ENCODE data around the gene RAB27B. TPM values are rescaled to one million over a fixed set of nuclear protein-coding genes. Genes with fewer than 3 reads are reported as not detected.

Gene RAB27B, protein sequence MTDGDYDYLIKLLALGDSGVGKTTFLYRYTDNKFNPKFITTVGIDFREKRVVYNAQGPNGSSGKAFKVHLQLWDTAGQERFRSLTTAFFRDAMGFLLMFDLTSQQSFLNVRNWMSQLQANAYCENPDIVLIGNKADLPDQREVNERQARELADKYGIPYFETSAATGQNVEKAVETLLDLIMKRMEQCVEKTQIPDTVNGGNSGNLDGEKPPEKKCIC
- polyA plus RNA-seq, result 1 to 10 TPM; 2.0 to 7.5 (median 3.9) TPM
- long read RNA-seq, donor 1, result 0 reads
- long read RNA-seq, donor 2, result 0 reads
- long read RNA-seq, donor 3, full-length matches to known transcripts, result 2 of 2 reads
- long read RNA-seq, donor 3, partial matches to known transcripts, result 0 of 2 reads
- long read RNA-seq, donor 3, other reads (novel, unspliced or antisense), result 0 of 2 reads
- long read RNA-seq, donor 4, result 0 reads
- long read RNA-seq, donor 5, result 0 reads
- long read RNA-seq, donor 6, partial matches to known transcripts, result 60 of 60 reads
- long read RNA-seq, donor 6, other reads (novel, unspliced or antisense), result 0 of 60 reads
- long read RNA-seq, donor 7, result 0 reads
- long read RNA-seq, donor 8, result 0 reads
- long read RNA-seq, donor 9, full-length matches to known transcripts, result 1 of 1 reads
- long read RNA-seq, donor 9, partial matches to known transcripts, result 0 of 1 reads
- long read RNA-seq, donor 9, other reads (novel, unspliced or antisense), result 0 of 1 reads
- long read RNA-seq, donor 10, full-length matches to known transcripts, result 2 of 2 reads
- long read RNA-seq, donor 10, partial matches to known transcripts, result 0 of 2 reads
- long read RNA-seq, donor 10, other reads (novel, unspliced or antisense), result 0 of 2 reads

DNA sequence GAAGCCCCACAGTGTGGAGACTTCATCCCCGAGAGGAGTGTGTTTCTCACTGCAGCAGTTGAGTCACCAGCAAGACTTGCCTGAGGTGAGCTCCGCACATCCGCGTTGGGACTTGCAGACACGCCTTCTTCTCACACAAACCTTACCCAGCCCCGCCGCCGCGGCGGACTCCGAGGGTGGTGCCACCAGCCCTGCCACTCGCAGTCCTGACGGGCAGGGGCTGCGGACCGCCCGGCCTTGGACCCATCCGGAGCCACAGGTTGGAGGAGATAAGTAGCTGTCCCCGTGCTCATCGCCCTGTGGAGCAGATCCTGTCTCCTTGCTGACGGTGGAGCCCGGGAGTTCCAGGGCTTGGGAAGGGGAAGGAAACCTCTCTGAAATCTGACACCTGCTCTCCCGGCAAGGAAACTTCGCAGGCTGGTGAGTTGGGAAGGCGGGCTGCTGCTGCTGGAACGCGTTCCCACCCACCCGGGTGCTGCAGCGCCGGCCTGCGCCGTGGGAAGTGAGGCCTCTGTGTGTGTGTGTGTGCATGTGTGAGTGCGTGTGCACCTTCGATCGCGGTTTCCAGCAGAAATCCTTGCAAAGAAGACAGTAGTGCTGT lies at the start of gene RAB27B:
RAB27B (plus strand) TSS at position 197 of the 601 bp plus-strand sequence. CDS start 49,109 bp downstream, outside the sequence.
- peaks cover 0 to 4% of the 10 kb centered on the region in 2 donors for H3K9me3 ChIP-seq (ENCODE audit: control insufficient read depth in 2 of 2, insufficient read depth in 1 of 2, low read depth in 1 of 2, low read length in 1 of 2)
- H3K36me3 ChIP-seq (ENCODE audit: control insufficient read depth in 3 of 3, insufficient read depth in 2 of 3, low read depth in 1 of 3, low read length in 3 of 3), result no peaks in the 10 kb centered on the region
- H3K4me3 ChIP-seq (ENCODE audit: low read depth in 1 of 3, low read length in 3 of 3), result peak within 1 kb of the TSS; percentile 31 to 64 (median 59)
- H3K27me3 ChIP-seq (ENCODE audit: control insufficient read depth in 3 of 3, insufficient read depth in 3 of 3, low read length in 3 of 3), result no peaks in the 10 kb centered on the region
- H3K4me1 ChIP-seq (ENCODE audit: control insufficient read depth in 3 of 3, insufficient read depth in 2 of 3, low read depth in 1 of 3, low read length in 2 of 3), result peaks cover 0 to 7% (median 2%) of the 10 kb centered on the region in 3 donors
- FAIRE-seq (no peak), DNase-seq (peak; percentile 90 to 91)
- peak within 1 kb of the TSS; percentile 63 to 85 (median 77) for H3K27ac ChIP-seq (ENCODE audit: low read depth in 1 of 3, low read length in 2 of 3)
- WGBS, 3 donors, result 0 to 4% (median 1%) methylated on average over 35 of the region's 35 CpGs

DNA sequence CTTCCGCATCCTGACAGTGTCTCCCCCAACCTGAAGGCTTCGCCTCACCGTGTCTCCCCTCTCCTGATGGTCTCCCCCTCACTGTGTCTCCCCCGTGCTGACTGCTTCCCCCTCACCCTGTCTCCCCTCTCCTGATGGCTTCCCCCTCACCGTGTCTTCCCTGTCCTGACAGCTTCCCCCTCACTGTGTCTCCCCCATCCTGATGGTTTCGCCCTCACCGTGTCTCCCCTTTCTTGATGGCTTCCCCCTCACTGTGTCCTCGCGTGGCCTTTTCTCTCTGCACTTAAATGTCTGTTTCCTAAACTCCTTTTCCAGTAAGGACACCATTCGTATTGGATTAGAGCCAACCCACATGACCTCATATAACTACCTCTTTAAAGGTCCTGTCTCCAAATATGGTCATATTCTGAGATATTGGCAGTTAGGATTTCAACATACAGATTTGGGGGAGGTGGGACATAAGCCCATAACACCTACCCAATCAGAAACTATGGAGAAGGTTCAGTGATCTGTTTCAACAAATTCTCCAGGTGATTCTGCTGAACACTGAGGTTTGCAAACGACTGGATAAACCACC lies 47.9 kb upstream of the RAB27B start:
- no peak for DNase-seq
- Histone ChIP-seq H3K4me3 (ENCODE audit: low read depth in 1 of 3, low read length in 3 of 3) (no peak overlapping the region), H3K4me1 (ENCODE audit: control insufficient read depth in 3 of 3, insufficient read depth in 2 of 3, low read depth in 1 of 3, low read length in 2 of 3) (peaks cover 0 to 13% (median 0%) of the 10 kb centered on the region in 3 donors), H3K27ac (ENCODE audit: low read depth in 1 of 3, low read length in 2 of 3) (no peak overlapping the region), H3K36me3 (ENCODE audit: control insufficient read depth in 3 of 3, insufficient read depth in 2 of 3, low read depth in 1 of 3, low read length in 3 of 3) (no peaks in the 10 kb centered on the region), H3K9me3 (ENCODE audit: control insufficient read depth in 2 of 2, insufficient read depth in 1 of 2, low read depth in 1 of 2, low read length in 1 of 2) (no peaks in the 10 kb centered on the region), H3K27me3 (ENCODE audit: control insufficient read depth in 3 of 3, insufficient read depth in 3 of 3, low read length in 3 of 3) (no peaks in the 10 kb centered on the region)
- WGBS, 3 donors, result 80 to 85% (median 83%) methylated on average over 11 of the region's 11 CpGs
- FAIRE-seq, result no peak

DNA sequence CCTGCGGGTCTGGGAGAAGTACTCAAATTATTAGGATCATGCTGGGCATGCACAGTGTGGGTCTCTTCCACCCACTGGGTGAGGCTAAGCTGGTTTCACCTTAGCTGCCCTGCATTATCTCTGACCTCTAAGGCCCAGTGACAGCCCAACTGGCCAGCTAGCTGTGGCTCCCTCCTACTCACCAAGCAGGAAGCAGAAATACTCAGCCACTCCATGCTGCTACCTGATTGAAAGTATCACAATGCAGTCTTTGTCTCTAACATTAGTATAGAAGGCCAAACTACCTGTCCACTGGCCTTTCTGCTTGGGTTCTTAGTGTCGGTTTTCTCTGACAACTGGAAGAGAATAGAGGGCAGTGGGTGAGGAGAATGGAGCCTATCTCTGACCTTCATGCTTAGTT lies 47.3 kb upstream of the RAB27B start:
- WGBS, 3 donors, result 76 to 81% (median 80%) methylated on average over 2 of the region's 2 CpGs
- DNase-seq, result no peak
- FAIRE-seq, result no peak
- Histone ChIP-seq H3K4me1 (ENCODE audit: control insufficient read depth in 3 of 3, insufficient read depth in 2 of 3, low read depth in 1 of 3, low read length in 2 of 3) (peaks cover 0 to 13% (median 0%) of the 10 kb centered on the region in 3 donors), H3K4me3 (ENCODE audit: low read depth in 1 of 3, low read length in 3 of 3) (no peak overlapping the region), H3K27me3 (ENCODE audit: control insufficient read depth in 3 of 3, insufficient read depth in 3 of 3, low read length in 3 of 3) (no peaks in the 10 kb centered on the region), H3K27ac (ENCODE audit: low read depth in 1 of 3, low read length in 2 of 3) (no peak overlapping the region), H3K36me3 (ENCODE audit: control insufficient read depth in 3 of 3, insufficient read depth in 2 of 3, low read depth in 1 of 3, low read length in 3 of 3) (no peaks in the 10 kb centered on the region), H3K9me3 (ENCODE audit: control insufficient read depth in 2 of 2, insufficient read depth in 1 of 2, low read depth in 1 of 2, low read length in 1 of 2) (no peaks in the 10 kb centered on the region)

DNA sequence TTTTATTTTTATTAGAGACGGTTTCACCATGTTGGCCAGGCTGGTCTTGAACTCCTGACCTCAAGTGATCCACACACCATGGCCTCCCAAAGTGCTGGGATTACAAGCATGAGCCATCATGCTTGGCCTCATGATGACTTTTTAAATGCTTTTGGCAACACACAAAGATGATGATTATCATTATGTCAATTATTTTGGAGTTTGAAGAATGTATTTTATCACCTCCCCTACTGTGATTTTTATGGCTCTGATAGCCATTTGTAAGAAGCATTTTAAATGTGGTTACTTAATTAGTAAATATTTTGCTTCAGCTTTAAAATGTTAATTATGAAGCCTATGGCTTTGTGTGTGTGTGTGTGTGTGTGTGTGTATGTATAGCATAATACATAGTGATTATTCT lies 45.1 kb upstream of the RAB27B start:
- Histone ChIP-seq H3K36me3 (ENCODE audit: control insufficient read depth in 3 of 3, insufficient read depth in 2 of 3, low read depth in 1 of 3, low read length in 3 of 3) (no peaks in the 10 kb centered on the region), H3K4me3 (ENCODE audit: low read depth in 1 of 3, low read length in 3 of 3) (no peak overlapping the region), H3K27ac (ENCODE audit: low read depth in 1 of 3, low read length in 2 of 3) (no peak overlapping the region), H3K4me1 (ENCODE audit: control insufficient read depth in 3 of 3, insufficient read depth in 2 of 3, low read depth in 1 of 3, low read length in 2 of 3) (peaks cover 0 to 3% (median 0%) of the 10 kb centered on the region in 3 donors), H3K9me3 (ENCODE audit: control insufficient read depth in 2 of 2, insufficient read depth in 1 of 2, low read depth in 1 of 2, low read length in 1 of 2) (no peaks in the 10 kb centered on the region), H3K27me3 (ENCODE audit: control insufficient read depth in 3 of 3, insufficient read depth in 3 of 3, low read length in 3 of 3) (no peaks in the 10 kb centered on the region)
- FAIRE-seq (no peak), DNase-seq (no peak)
- WGBS, 3 donors, result 77 to 87% (median 83%) methylated on average over 1 of the region's 1 CpG

DNA sequence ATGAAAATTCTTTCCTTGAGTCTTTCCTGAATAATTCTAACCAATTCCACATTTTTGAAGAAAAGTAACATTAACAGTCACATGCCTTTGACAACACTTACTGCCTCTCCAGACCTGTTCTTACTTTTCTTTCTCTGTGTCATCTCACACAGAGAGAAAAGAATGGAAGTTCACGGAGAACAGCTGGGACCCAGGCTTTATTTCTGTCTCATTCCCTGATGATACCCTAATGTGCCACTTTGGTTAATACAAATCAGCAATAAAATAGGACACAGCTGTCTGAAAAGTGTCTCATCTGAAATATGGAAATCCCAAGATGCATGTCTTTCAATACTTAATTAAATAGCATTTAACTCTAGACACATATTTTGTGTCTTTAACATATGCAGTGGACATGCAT lies 42.1 kb upstream of the RAB27B start:
- Histone ChIP-seq H3K36me3 (ENCODE audit: control insufficient read depth in 3 of 3, insufficient read depth in 2 of 3, low read depth in 1 of 3, low read length in 3 of 3) (no peaks in the 10 kb centered on the region), H3K4me3 (ENCODE audit: low read depth in 1 of 3, low read length in 3 of 3) (no peak overlapping the region), H3K9me3 (ENCODE audit: control insufficient read depth in 2 of 2, insufficient read depth in 1 of 2, low read depth in 1 of 2, low read length in 1 of 2) (no peaks in the 10 kb centered on the region), H3K27ac (ENCODE audit: low read depth in 1 of 3, low read length in 2 of 3) (no peak overlapping the region), H3K27me3 (ENCODE audit: control insufficient read depth in 3 of 3, insufficient read depth in 3 of 3, low read length in 3 of 3) (no peaks in the 10 kb centered on the region), H3K4me1 (ENCODE audit: control insufficient read depth in 3 of 3, insufficient read depth in 2 of 3, low read depth in 1 of 3, low read length in 2 of 3) (no peaks in the 10 kb centered on the region)
- no peak for FAIRE-seq
- 89 to 100% (median 93%) methylated on average over 1 of the region's 1 CpG for WGBS, 3 donors
- no peak for DNase-seq

DNA sequence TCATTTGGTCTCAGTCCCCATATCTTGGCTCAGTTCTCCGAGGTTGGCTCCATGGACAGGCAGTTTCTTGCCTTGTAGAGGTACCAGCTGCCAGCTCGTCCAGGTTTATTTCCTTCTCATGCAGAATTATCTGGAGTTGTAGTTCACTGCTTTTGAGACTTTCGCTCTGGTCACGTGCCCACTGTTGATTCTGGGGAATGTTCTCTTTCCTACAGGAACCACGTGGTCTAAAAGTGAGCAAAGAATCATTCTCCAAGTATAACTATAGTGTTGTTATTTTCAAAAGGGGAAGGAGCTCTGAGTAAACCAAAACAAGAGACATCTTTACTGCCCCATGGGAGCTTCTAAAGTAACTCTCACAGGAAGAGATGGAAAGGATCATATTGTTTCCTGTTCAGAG lies 41.2 kb upstream of the RAB27B start:
- WGBS, 3 donors, result 50 to 56% (median 55%) methylated on average over 5 of the region's 5 CpGs
- Histone ChIP-seq H3K4me1 (ENCODE audit: control insufficient read depth in 3 of 3, insufficient read depth in 2 of 3, low read depth in 1 of 3, low read length in 2 of 3) (no peaks in the 10 kb centered on the region), H3K27me3 (ENCODE audit: control insufficient read depth in 3 of 3, insufficient read depth in 3 of 3, low read length in 3 of 3) (no peaks in the 10 kb centered on the region), H3K27ac (ENCODE audit: low read depth in 1 of 3, low read length in 2 of 3) (no peak overlapping the region), H3K9me3 (ENCODE audit: control insufficient read depth in 2 of 2, insufficient read depth in 1 of 2, low read depth in 1 of 2, low read length in 1 of 2) (no peaks in the 10 kb centered on the region), H3K36me3 (ENCODE audit: control insufficient read depth in 3 of 3, insufficient read depth in 2 of 3, low read depth in 1 of 3, low read length in 3 of 3) (no peaks in the 10 kb centered on the region), H3K4me3 (ENCODE audit: low read depth in 1 of 3, low read length in 3 of 3) (no peak overlapping the region)
- DNase-seq, result no peak
- no peak for FAIRE-seq

DNA sequence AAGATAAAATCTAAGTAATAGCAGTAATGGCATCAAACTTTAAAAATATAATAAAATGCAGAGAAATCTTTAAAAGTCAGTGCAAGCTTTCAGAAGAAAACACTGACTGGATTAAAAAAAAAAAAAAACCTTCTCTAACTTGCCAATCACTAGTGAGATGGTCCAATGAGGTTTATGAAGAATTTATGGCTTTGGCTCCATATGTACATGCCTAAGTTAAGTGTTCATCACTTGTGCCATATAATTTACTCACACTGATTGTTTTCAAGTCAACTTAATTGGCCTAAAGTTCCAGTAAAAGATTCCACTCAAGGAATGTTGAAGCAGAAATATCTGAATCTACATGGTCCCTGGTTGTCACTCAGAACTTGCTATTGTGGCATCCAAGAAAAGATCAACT lies 40.7 kb upstream of the RAB27B start:
- FAIRE-seq (no peak), DNase-seq (no peak)
- no peaks in the 10 kb centered on the region for H3K9me3 ChIP-seq (ENCODE audit: control insufficient read depth in 2 of 2, insufficient read depth in 1 of 2, low read depth in 1 of 2, low read length in 1 of 2)
- no peak overlapping the region for H3K4me3 ChIP-seq (ENCODE audit: low read depth in 1 of 3, low read length in 3 of 3)
- H3K36me3 ChIP-seq (ENCODE audit: control insufficient read depth in 3 of 3, insufficient read depth in 2 of 3, low read depth in 1 of 3, low read length in 3 of 3), result no peaks in the 10 kb centered on the region
- no peaks in the 10 kb centered on the region for H3K27me3 ChIP-seq (ENCODE audit: control insufficient read depth in 3 of 3, insufficient read depth in 3 of 3, low read length in 3 of 3)
- H3K27ac ChIP-seq (ENCODE audit: low read depth in 1 of 3, low read length in 2 of 3), result no peak overlapping the region
- H3K4me1 ChIP-seq (ENCODE audit: control insufficient read depth in 3 of 3, insufficient read depth in 2 of 3, low read depth in 1 of 3, low read length in 2 of 3), result no peaks in the 10 kb centered on the region

DNA sequence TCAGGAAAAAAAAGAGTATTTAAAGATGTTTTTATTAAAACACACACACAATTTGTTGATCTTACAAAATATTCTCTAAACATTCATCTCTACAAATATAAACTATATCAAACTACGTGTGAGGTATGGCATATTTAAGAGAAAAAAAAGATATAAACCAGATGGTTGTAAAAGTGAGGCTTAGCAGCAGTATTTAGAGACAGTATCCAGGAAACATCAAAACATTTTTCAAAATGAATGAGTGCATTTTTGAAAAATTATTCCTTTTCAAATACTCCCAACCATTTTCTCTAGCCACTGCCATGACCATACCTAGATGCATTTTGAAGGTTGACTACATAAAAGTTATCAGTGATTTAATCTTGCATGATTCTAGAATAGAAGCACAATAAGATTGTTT lies 38.2 kb upstream of the RAB27B start:
- Histone ChIP-seq H3K4me1 (ENCODE audit: control insufficient read depth in 3 of 3, insufficient read depth in 2 of 3, low read depth in 1 of 3, low read length in 2 of 3) (no peaks in the 10 kb centered on the region), H3K4me3 (ENCODE audit: low read depth in 1 of 3, low read length in 3 of 3) (no peak overlapping the region), H3K36me3 (ENCODE audit: control insufficient read depth in 3 of 3, insufficient read depth in 2 of 3, low read depth in 1 of 3, low read length in 3 of 3) (no peaks in the 10 kb centered on the region), H3K9me3 (ENCODE audit: control insufficient read depth in 2 of 2, insufficient read depth in 1 of 2, low read depth in 1 of 2, low read length in 1 of 2) (no peaks in the 10 kb centered on the region), H3K27ac (ENCODE audit: low read depth in 1 of 3, low read length in 2 of 3) (no peak overlapping the region), H3K27me3 (ENCODE audit: control insufficient read depth in 3 of 3, insufficient read depth in 3 of 3, low read length in 3 of 3) (no peaks in the 10 kb centered on the region)
- 45 to 66% (median 57%) methylated on average over 1 of the region's 1 CpG for WGBS, 3 donors
- no peak for DNase-seq
- no peak for FAIRE-seq

All from small intestine (tissue), 16 donors.